HepG2 (cell line): ENCODE data around the gene ATP13A1.

Source experiments
- ASH2L ChIP-seq: fragments of 300-600, 200-600 bp; sonication (generic); IDR thresholded peaks from 2 replicates; pipeline ENCODE4 v1.7.0; 2017; ENCODE audit warnings: low read depth, mild to moderate bottlenecking, moderate library complexity, mixed read lengths, low read length; ENCODE audit not compliant: insufficient read length
- ELF1 ChIP-seq: sonication (generic); formaldehyde crosslinking; IDR thresholded peaks from 2 replicates; pipeline ENCODE4 v1.4.0; 2020; ENCODE audit warnings: missing genetic modification reagents
- POGZ ChIP-seq: sonication (generic); formaldehyde crosslinking; IDR thresholded peaks from 2 replicates; pipeline ENCODE4 v1.4.0; 2020; ENCODE audit warnings: mild to moderate bottlenecking, missing genetic modification reagents
- PRPF4 ChIP-seq: fragments of 200-400 bp; formaldehyde crosslinking; IDR thresholded peaks from 2 replicates; pipeline ENCODE4 v1.6.1; 2016; ENCODE audit warnings: low read length, low read depth; ENCODE audit not compliant: poor library complexity, severe bottlenecking
- RFX3 ChIP-seq: IDR thresholded peaks from 2 replicates; pipeline ENCODE4 v1.6.1; 2016; ENCODE audit warnings: missing biosample characterization, missing genetic modification reagents
- ZNF367 ChIP-seq: sonication (generic); formaldehyde crosslinking; IDR thresholded peaks from 2 replicates; pipeline ENCODE4 v1.4.0; 2020; ENCODE audit warnings: missing genetic modification reagents, borderline replicate concordance
- TF ChIP-seq, protein P1 (sequence below): sonication (generic); formaldehyde crosslinking; IDR thresholded peaks from 2 replicates; pipeline ENCODE4 v1.4.0; 2020; ENCODE audit warnings: missing genetic modification reagents
- TF ChIP-seq, protein P2 (sequence below): sonication (generic); formaldehyde crosslinking; conservative IDR thresholded peaks from 2 replicates; pipeline ENCODE4 v1.4.0; 2020; ENCODE audit warnings: mild to moderate bottlenecking, missing genetic modification reagents, moderate library complexity

DNA sequence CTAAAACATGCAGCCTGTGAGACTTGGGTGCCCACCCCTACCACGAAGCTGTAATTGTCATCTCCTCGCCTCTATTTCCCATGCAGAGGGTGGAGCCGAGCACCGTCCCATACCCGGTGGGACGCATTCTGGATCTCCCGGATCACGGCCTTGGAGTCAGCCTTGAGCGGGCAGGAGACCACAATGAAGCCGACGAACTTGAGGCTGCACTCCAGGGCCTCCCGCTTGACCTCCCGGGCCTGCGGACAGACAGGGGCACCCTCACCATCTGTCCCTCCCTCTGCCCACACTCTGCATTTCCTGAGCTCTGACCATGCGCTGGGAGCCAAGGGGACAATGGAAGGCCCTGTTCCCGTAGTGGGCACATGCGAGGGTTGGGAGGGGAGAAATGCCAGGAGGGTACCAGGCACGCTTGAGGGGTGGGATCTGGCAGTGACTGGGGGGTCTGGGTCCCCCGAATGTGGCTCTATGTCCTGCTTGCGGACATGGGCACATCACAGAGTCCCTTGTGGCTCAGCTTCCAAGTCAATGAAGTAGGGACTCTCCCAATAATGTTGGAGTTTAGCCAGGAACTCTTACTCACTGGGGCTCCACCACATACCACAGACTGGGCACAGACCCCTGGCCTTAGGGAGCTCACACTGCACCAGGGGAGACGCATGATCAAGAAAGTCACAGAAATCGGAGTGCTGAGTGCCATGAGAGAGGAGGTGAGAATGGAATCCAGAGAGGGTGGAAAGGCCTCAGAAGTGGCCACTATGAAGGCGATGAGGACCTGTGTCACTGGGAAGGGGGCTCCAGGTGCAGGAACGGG, 10.8 kb downstream of the ATP13A1 start:
- TF ChIP-seq ELF1 (CRISPR knock-in tag): no peak
- TF ChIP-seq ASH2L: no peak
- TF ChIP-seq, protein P1, sequence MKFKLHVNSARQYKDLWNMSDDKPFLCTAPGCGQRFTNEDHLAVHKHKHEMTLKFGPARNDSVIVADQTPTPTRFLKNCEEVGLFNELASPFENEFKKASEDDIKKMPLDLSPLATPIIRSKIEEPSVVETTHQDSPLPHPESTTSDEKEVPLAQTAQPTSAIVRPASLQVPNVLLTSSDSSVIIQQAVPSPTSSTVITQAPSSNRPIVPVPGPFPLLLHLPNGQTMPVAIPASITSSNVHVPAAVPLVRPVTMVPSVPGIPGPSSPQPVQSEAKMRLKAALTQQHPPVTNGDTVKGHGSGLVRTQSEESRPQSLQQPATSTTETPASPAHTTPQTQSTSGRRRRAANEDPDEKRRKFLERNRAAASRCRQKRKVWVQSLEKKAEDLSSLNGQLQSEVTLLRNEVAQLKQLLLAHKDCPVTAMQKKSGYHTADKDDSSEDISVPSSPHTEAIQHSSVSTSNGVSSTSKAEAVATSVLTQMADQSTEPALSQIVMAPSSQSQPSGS (CRISPR knock-in tag): no peak
- no peak for TF ChIP-seq PRPF4
- TF ChIP-seq POGZ: no peak
- TF ChIP-seq, protein P2, sequence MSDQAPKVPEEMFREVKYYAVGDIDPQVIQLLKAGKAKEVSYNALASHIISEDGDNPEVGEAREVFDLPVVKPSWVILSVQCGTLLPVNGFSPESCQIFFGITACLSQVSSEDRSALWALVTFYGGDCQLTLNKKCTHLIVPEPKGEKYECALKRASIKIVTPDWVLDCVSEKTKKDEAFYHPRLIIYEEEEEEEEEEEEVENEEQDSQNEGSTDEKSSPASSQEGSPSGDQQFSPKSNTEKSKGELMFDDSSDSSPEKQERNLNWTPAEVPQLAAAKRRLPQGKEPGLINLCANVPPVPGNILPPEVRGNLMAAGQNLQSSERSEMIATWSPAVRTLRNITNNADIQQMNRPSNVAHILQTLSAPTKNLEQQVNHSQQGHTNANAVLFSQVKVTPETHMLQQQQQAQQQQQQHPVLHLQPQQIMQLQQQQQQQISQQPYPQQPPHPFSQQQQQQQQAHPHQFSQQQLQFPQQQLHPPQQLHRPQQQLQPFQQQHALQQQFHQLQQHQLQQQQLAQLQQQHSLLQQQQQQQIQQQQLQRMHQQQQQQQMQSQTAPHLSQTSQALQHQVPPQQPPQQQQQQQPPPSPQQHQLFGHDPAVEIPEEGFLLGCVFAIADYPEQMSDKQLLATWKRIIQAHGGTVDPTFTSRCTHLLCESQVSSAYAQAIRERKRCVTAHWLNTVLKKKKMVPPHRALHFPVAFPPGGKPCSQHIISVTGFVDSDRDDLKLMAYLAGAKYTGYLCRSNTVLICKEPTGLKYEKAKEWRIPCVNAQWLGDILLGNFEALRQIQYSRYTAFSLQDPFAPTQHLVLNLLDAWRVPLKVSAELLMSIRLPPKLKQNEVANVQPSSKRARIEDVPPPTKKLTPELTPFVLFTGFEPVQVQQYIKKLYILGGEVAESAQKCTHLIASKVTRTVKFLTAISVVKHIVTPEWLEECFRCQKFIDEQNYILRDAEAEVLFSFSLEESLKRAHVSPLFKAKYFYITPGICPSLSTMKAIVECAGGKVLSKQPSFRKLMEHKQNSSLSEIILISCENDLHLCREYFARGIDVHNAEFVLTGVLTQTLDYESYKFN (CRISPR knock-in tag): no peak
- no peak for TF ChIP-seq RFX3 (CRISPR knock-in tag)
- no peak for TF ChIP-seq ZNF367 (CRISPR knock-in tag)
